GM10248 (cell line): ENCODE results near the gene KIF7.
"Not testable (repeated sequence)": the region's sequence is repeated elsewhere in the genome, so short reads cannot be mapped to it uniquely, and the experiment has no call there.

Experiments used
- CTCF ChIA-PET: fragments of 300-600 bp; sonication (Branson Sonifier 250); formaldehyde crosslinking; extraction: SDS; loops from one replicate; lab custom pipeline; 2021; ENCODE audit warnings: antibody characterized with exemption; lab: Yijun Ruan, JAX
- POLR2A ChIA-PET: fragments of 350-650 bp; sonication (Branson Sonifier 250); formaldehyde crosslinking; extraction: SDS; loops from one replicate; lab custom pipeline; 2020; ENCODE audit warnings: antibody characterized with exemption; lab: Yijun Ruan, JAX
- DNase-seq: peaks from one replicate; pipeline ENCODE4 v3.0.0; 2012; ENCODE audit errors: extremely low spot score
- TF ChIP-seq, protein P1 (sequence below): IDR thresholded peaks from 2 replicates; pipeline ENCODE4 v1.5.1; 2012; ENCODE audit warnings: mild to moderate bottlenecking, low read depth; ENCODE audit errors: extremely low read depth, missing control alignments, control extremely low read depth

Gene KIF7

GRCh38 chr15:89599021-89599420 lies 56.2 kb downstream of the KIF7 start:
- ChIA-PET CTCF (interaction anchor here (1.0 to 4.3 kb wide), 2 partner anchors 12 to 53 kb away, joined by 4 to 22 read pairs; no protein-coding TSS in a partner anchor), POLR2A (no interaction called here)

GRCh38 chr15:89593018-89593417 lies 62.2 kb downstream of the KIF7 start:
- ChIA-PET POLR2A (no interaction called here), CTCF (interaction anchor here (1.2 to 1.3 kb wide), 2 partner anchors 9 kb away, joined by 3 read pairs; no protein-coding TSS in a partner anchor)
- no peak for DNase-seq
- TF ChIP-seq, protein P1, sequence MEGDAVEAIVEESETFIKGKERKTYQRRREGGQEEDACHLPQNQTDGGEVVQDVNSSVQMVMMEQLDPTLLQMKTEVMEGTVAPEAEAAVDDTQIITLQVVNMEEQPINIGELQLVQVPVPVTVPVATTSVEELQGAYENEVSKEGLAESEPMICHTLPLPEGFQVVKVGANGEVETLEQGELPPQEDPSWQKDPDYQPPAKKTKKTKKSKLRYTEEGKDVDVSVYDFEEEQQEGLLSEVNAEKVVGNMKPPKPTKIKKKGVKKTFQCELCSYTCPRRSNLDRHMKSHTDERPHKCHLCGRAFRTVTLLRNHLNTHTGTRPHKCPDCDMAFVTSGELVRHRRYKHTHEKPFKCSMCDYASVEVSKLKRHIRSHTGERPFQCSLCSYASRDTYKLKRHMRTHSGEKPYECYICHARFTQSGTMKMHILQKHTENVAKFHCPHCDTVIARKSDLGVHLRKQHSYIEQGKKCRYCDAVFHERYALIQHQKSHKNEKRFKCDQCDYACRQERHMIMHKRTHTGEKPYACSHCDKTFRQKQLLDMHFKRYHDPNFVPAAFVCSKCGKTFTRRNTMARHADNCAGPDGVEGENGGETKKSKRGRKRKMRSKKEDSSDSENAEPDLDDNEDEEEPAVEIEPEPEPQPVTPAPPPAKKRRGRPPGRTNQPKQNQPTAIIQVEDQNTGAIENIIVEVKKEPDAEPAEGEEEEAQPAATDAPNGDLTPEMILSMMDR: no peak

More at GRCh38 chr15:89599021-89599420, 56.2 kb downstream of the KIF7 start:
- DNase-seq: no peak
- TF ChIP-seq, protein P1: no peak

DNA sequence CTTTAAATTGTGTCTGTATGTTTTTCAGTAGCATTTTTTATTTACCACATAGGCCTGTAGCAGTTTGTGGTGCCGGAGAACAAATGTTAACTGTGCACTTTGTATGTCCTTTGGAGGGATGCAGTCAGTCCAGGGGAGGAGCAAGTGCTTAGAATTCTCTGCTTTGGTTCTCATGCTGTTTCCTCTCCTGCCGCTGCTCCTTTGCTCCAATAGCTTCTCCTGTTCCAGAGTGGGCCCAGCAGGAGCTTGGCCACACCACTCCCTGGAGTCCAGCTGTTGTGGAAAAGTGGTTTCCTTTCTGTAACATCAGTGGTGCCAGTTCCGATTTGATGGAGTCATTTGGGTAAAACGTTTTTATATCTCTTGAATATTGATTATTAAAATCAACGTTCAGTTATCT lies 63.4 kb downstream of the KIF7 start:
- CTCF ChIA-PET: interaction anchor here (1.1 kb wide), 1 partner anchor 11 kb away, joined by 3 read pairs; no protein-coding TSS in a partner anchor
- POLR2A ChIA-PET: no interaction called here
- DNase-seq: no peak
- TF ChIP-seq, protein P1: no peak

- CTCF ChIA-PET: interaction anchor here (1.1 kb wide), 1 partner anchor 29 kb away, joined by 3 read pairs; no protein-coding TSS in a partner anchor
- POLR2A ChIA-PET: interaction anchor here (0.8 to 1.1 kb wide), 2 partner anchors 13 kb away, joined by 3 to 8 read pairs; partner anchors contain the start of gene TICRR
- TF ChIP-seq, protein P1: no peak
- DNase-seq: no peak
These were observed 67.3 kb downstream of the KIF7 start for GRCh38 chr15:89587955-89588354.

DNA sequence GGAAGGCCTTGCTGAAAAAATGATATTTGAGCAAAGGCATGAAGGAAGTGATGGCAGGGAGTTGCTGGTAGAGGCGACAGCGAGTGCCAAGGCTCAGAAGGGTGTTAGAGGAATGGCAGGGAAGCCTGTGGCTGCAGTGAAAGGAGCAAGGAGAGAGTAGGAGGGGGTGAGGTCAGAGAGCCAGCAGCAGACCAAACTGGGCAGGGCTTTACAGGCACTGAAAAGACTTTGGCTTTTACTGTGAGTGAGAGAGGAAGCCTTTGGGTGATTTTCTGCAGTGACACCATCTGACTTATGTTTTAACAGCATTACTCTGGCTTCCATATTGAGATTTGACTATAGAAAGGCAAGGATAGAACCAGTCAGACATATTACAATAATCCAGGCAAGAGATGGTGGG lies 68.6 kb downstream of the KIF7 start:
- DNase-seq: no peak
- ChIA-PET CTCF (interaction anchor here (1.6 kb wide), 1 partner anchor 228 kb away, joined by 7 read pairs; no protein-coding TSS in a partner anchor), POLR2A (no interaction called here)
- TF ChIP-seq, protein P1: no peak

- CTCF ChIA-PET, DNase-seq: not testable (repeated sequence)
- POLR2A ChIA-PET: interaction anchor here (0.7 kb wide), 1 partner anchor 425 kb away, joined by 3 read pairs; no protein-coding TSS in a partner anchor
These were observed 74.5 kb downstream of the KIF7 start for GRCh38 chr15:89580747-89581146.

DNA sequence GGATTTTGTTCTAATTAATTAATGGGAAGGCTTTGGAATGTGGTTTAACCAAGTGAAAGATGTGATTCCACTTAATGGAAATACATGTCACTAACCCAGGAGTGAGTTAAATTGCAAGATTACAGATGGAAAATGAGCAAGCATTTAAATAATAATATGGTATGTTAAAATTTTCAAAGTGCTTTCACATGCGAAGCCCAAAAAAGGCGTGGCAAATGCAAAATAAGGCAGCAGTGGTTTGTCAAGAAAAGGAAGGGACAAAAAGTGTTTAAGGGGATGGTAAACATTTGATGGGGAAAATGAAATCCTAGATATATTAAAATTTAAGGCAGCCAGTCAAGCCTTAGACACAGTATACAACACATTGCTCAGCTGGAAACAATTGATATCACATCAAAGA lies 77.1 kb downstream of the KIF7 start:
- ChIA-PET CTCF (interaction anchor here (1.1 kb wide), 1 partner anchor 41 kb away, joined by 3 read pairs; no protein-coding TSS in a partner anchor), POLR2A (no interaction called here)
- TF ChIP-seq, protein P1: no peak
- no peak for DNase-seq
